Osteocyte (in vitro differentiated cells): Measurements from ENCODE around the gene CST3. TPM values are rescaled to one million over a fixed set of nuclear protein-coding genes. Genes with fewer than 3 reads are reported as not detected.

Experiments used
- DNase-seq: peaks from one replicate; pipeline ENCODE4 v3.0.0; 2021; ENCODE audit warnings: mixed read lengths; ENCODE audit not compliant: unreplicated experiment; ENCODE audit errors: extremely low spot score
- H3K27ac Mint-ChIP-seq: one replicate; pipeline ENCODE4 v1.8.0; 2021; ENCODE audit warnings: mild to moderate bottlenecking, mixed read lengths; ENCODE audit not compliant: unreplicated experiment
- H3K27me3 Mint-ChIP-seq: one replicate; pipeline ENCODE4 v1.8.0; 2021; ENCODE audit warnings: mixed read lengths; ENCODE audit not compliant: unreplicated experiment
- H3K36me3 Mint-ChIP-seq: one replicate; pipeline ENCODE4 v1.8.0; 2021; ENCODE audit warnings: mixed read lengths; ENCODE audit not compliant: unreplicated experiment
- H3K4me1 Mint-ChIP-seq: one replicate; pipeline ENCODE4 v1.8.0; 2021; ENCODE audit warnings: mixed read lengths; ENCODE audit not compliant: unreplicated experiment
- H3K4me3 Mint-ChIP-seq: one replicate; pipeline ENCODE4 v1.8.0; 2021; ENCODE audit warnings: mild to moderate bottlenecking, moderate library complexity, mixed read lengths; ENCODE audit not compliant: unreplicated experiment
- H3K9me3 Mint-ChIP-seq: one replicate; pipeline ENCODE4 v1.8.0; 2021; ENCODE audit warnings: mixed read lengths; ENCODE audit not compliant: unreplicated experiment
- CTCF ChIP-seq: fragments of 200-600 bp; sonication (generic); IDR thresholded peaks from 2 replicates; pipeline ENCODE4 v1.5.0; 2021; ENCODE audit warnings: antibody characterized with exemption, mild to moderate bottlenecking, moderate library complexity
- total RNA-seq: library from RNA; stranded (reverse); gene quantifications from 2 replicates; pipeline ENCODE4 v1.2.1, GENCODE V29; 2021

CST3 gene
- total RNA-seq, 1 donor from 2014 or later: 710 TPM

- H3K9me3 Mint-ChIP-seq: peaks cover 19% of the 10 kb centered on the region
- no peak for DNase-seq
- TF ChIP-seq CTCF: no peak
- no peak overlapping the region for H3K4me3 Mint-ChIP-seq
- H3K27ac Mint-ChIP-seq: no peak overlapping the region
- H3K36me3 Mint-ChIP-seq: peaks cover 19% of the 10 kb centered on the region
- no peaks in the 10 kb centered on the region for H3K27me3 Mint-ChIP-seq
- peaks cover 41% of the 10 kb centered on the region for H3K4me1 Mint-ChIP-seq
These were observed 6.4 kb downstream of the CST3 start for GRCh38 chr20:23631226-23631822.

- DNase-seq: no peak
- Mint-ChIP-seq H3K27ac (peak overlapping the region; percentile 63), H3K4me1 (peaks cover 35% of the 10 kb centered on the region), H3K9me3 (peaks cover 19% of the 10 kb centered on the region), H3K27me3 (no peaks in the 10 kb centered on the region), H3K4me3 (no peak overlapping the region), H3K36me3 (peaks cover 19% of the 10 kb centered on the region)
- no peak for TF ChIP-seq CTCF
These were observed 7.3 kb downstream of the CST3 start for GRCh38 chr20:23630392-23630849.

- no peak for TF ChIP-seq CTCF
- Mint-ChIP-seq H3K36me3 (peaks cover 14% of the 10 kb centered on the region), H3K4me3 (no peak overlapping the region), H3K9me3 (peaks cover 19% of the 10 kb centered on the region), H3K4me1 (peaks cover 30% of the 10 kb centered on the region), H3K27ac (peak overlapping the region; percentile 86), H3K27me3 (no peaks in the 10 kb centered on the region)
- no peak for DNase-seq
These were observed 8.0 kb downstream of the CST3 start for GRCh38 chr20:23629542-23630391.

GRCh38 chr20:23629017-23629541 is 8.7 kb downstream of the CST3 start:
- peaks cover 35% of the 10 kb centered on the region for H3K4me1 Mint-ChIP-seq
- no peak for TF ChIP-seq CTCF
- H3K27me3 Mint-ChIP-seq: no peaks in the 10 kb centered on the region
- H3K36me3 Mint-ChIP-seq: peaks cover 12% of the 10 kb centered on the region
- peaks cover 22% of the 10 kb centered on the region for H3K9me3 Mint-ChIP-seq
- H3K27ac Mint-ChIP-seq: peak overlapping the region; percentile 86
- H3K4me3 Mint-ChIP-seq: no peak overlapping the region
- no peak for DNase-seq

GRCh38 chr20:23628402-23629016 is 9.2 kb downstream of the CST3 start:
- peaks cover 40% of the 10 kb centered on the region for H3K4me1 Mint-ChIP-seq
- no peak overlapping the region for H3K4me3 Mint-ChIP-seq
- peaks cover 12% of the 10 kb centered on the region for H3K36me3 Mint-ChIP-seq
- no peak for TF ChIP-seq CTCF
- H3K27ac Mint-ChIP-seq: peak overlapping the region; percentile 86
- no peak for DNase-seq
- H3K27me3 Mint-ChIP-seq: no peaks in the 10 kb centered on the region
- H3K9me3 Mint-ChIP-seq: peaks cover 22% of the 10 kb centered on the region
